Activated naive CD8-positive, alpha-beta T cell treated with anti-CD3 and anti-CD28 coated beads, Interleukin-2, amount 50 U/mL, for 16 hours (primary cell): ENCODE measurements around the gene IL1RAPL2.
"Not testable (repeated sequence)": the region's sequence is repeated elsewhere in the genome, so short reads cannot be mapped to it uniquely, and the experiment has no call there.

Experiments
- DNase-seq: peaks from one replicate; pipeline ENCODE4 v3.0.0-alpha.2; 2020; ENCODE audit warnings: low read depth, low spot score

IL1RAPL2 gene

GRCh38 chrX:105167233-105167632 lies 601.2 kb downstream of the IL1RAPL2 start:
- DNase-seq, result no peak

- no peak for DNase-seq
Measured at GRCh38 chrX:105168577-105168976, 602.6 kb downstream of the IL1RAPL2 start.

GRCh38 chrX:105173071-105173470 lies 607.1 kb downstream of the IL1RAPL2 start:
- no peak for DNase-seq

- no peak for DNase-seq
Measured at GRCh38 chrX:105179644-105180043, 613.6 kb downstream of the IL1RAPL2 start.

GRCh38 chrX:105189093-105189492 lies 623.1 kb downstream of the IL1RAPL2 start:
- no peak for DNase-seq

GRCh38 chrX:105190252-105190853 lies 624.4 kb downstream of the IL1RAPL2 start:
- DNase-seq, result no peak

- DNase-seq, result no peak
Measured at GRCh38 chrX:105191878-105192277, 625.9 kb downstream of the IL1RAPL2 start.

- no peak for DNase-seq
Measured at GRCh38 chrX:105209406-105209805, 643.4 kb downstream of the IL1RAPL2 start.

GRCh38 chrX:105210258-105210657 lies 644.3 kb downstream of the IL1RAPL2 start:
- no peak for DNase-seq

GRCh38 chrX:105211066-105211575 lies 645.1 kb downstream of the IL1RAPL2 start:
- DNase-seq, result no peak

GRCh38 chrX:105219454-105220401 lies 653.7 kb downstream of the IL1RAPL2 start:
- no peak for DNase-seq

GRCh38 chrX:105220636-105221035 lies 654.6 kb downstream of the IL1RAPL2 start, which contains the start of gene TEX13A:
Gene TEX13A, minus strand, starts transcription at chrX:105220694. Its CDS starts 297 bp downstream, at chrX:105220397.
- no peak for DNase-seq

GRCh38 chrX:105221374-105221773 lies 655.4 kb downstream of the IL1RAPL2 start:
- no peak for DNase-seq

GRCh38 chrX:105226499-105226898 lies 660.5 kb downstream of the IL1RAPL2 start:
- no peak for DNase-seq

- DNase-seq, result no peak
Measured at GRCh38 chrX:105228602-105229001, 662.6 kb downstream of the IL1RAPL2 start.

- DNase-seq, result no peak
Measured at GRCh38 chrX:105229146-105229545, 663.1 kb downstream of the IL1RAPL2 start.

- DNase-seq, result not testable (repeated sequence)
Measured at GRCh38 chrX:105237407-105237806, 671.4 kb downstream of the IL1RAPL2 start.

GRCh38 chrX:105241056-105241455 lies 675.1 kb downstream of the IL1RAPL2 start:
- DNase-seq, result no peak

GRCh38 chrX:105260291-105261043 lies 694.5 kb downstream of the IL1RAPL2 start:
- no peak for DNase-seq

- no peak for DNase-seq
Measured at GRCh38 chrX:105263171-105263570, 697.2 kb downstream of the IL1RAPL2 start.

- DNase-seq, result no peak
Measured at GRCh38 chrX:105263801-105264200, 697.8 kb downstream of the IL1RAPL2 start.

GRCh38 chrX:105265093-105265492 lies 699.1 kb downstream of the IL1RAPL2 start:
- no peak for DNase-seq
